Measurements from ENCODE around the gene IRX6. TPM values are rescaled to one million over a fixed set of nuclear protein-coding genes. Genes with fewer than 3 reads are reported as not detected.

Gene IRX6
- total RNA-seq, 1 donor from 2014 or later, result not detected

- no peak for FAIRE-seq
- H3K4me3 ChIP-seq (ENCODE audit: low read depth, low read length), result no peak overlapping the region
- no peak for TF ChIP-seq CTCF (IDR thresholded peaks at IDR 0.05; ENCODE audit: insufficient read depth, low read length, severe bottlenecking)
- H3K36me3 ChIP-seq (ENCODE audit: control insufficient read depth, insufficient read depth, low read length), result no peaks in the 10 kb centered on the region
- no peak for DNase-seq (ENCODE audit: low read depth)
- no peaks in the 10 kb centered on the region for H3K27me3 ChIP-seq (ENCODE audit: control insufficient read depth, insufficient read depth, low read length)
Observed at GRCh38 chr16:55351936-55352335, 27.9 kb downstream of the IRX6 start.

- TF ChIP-seq CTCF (IDR thresholded peaks at IDR 0.05; ENCODE audit: insufficient read depth, low read length, severe bottlenecking), result no peak
- FAIRE-seq, result no peak
- Histone ChIP-seq H3K27me3 (ENCODE audit: control insufficient read depth, insufficient read depth, low read length) (no peaks in the 10 kb centered on the region), H3K4me3 (ENCODE audit: low read depth, low read length) (no peak overlapping the region), H3K36me3 (ENCODE audit: control insufficient read depth, insufficient read depth, low read length) (no peaks in the 10 kb centered on the region)
- DNase-seq (ENCODE audit: low read depth), result no peak
Observed at GRCh38 chr16:55357241-55357640, 33.2 kb downstream of the IRX6 start.

GRCh38 chr16:55359946-55360345 is 35.9 kb downstream of the IRX6 start:
- DNase-seq (ENCODE audit: low read depth), result no peak
- H3K27me3 ChIP-seq (ENCODE audit: control insufficient read depth, insufficient read depth, low read length), result peaks cover 2% of the 10 kb centered on the region
- no peak for TF ChIP-seq CTCF (IDR thresholded peaks at IDR 0.05; ENCODE audit: insufficient read depth, low read length, severe bottlenecking)
- H3K4me3 ChIP-seq (ENCODE audit: low read depth, low read length), result no peak overlapping the region
- H3K36me3 ChIP-seq (ENCODE audit: control insufficient read depth, insufficient read depth, low read length), result no peaks in the 10 kb centered on the region
- FAIRE-seq, result no peak

- TF ChIP-seq CTCF (IDR thresholded peaks at IDR 0.05; ENCODE audit: insufficient read depth, low read length, severe bottlenecking), result no peak
- no peak for FAIRE-seq
Observed at GRCh38 chr16:55364811-55365210, 40.8 kb downstream of the IRX6 start.

GRCh38 chr16:55367301-55367811 is 43.4 kb downstream of the IRX6 start:
- TF ChIP-seq CTCF (IDR thresholded peaks at IDR 0.05; ENCODE audit: insufficient read depth, low read length, severe bottlenecking), result no peak
- no peak overlapping the region for H3K4me3 ChIP-seq (ENCODE audit: low read depth, low read length)
- no peak for FAIRE-seq
- DNase-seq (ENCODE audit: low read depth), result no peak
- H3K36me3 ChIP-seq (ENCODE audit: control insufficient read depth, insufficient read depth, low read length), result no peaks in the 10 kb centered on the region
- peaks cover 5% of the 10 kb centered on the region for H3K27me3 ChIP-seq (ENCODE audit: control insufficient read depth, insufficient read depth, low read length)

More at GRCh38 chr16:55364811-55365210, 40.8 kb downstream of the IRX6 start:
- Histone ChIP-seq H3K36me3 (ENCODE audit: control insufficient read depth, insufficient read depth, low read length) (no peaks in the 10 kb centered on the region), H3K4me3 (ENCODE audit: low read depth, low read length) (no peak overlapping the region), H3K27me3 (ENCODE audit: control insufficient read depth, insufficient read depth, low read length) (peaks cover 2% of the 10 kb centered on the region)
- DNase-seq (ENCODE audit: low read depth), result no peak

All from bronchial epithelial cell (primary cell).